PC-9 (cell line): ENCODE data around the gene THSD7B.

Experiments
- CTCF ChIP-seq: fragments of 200-600 bp; sonication (generic); conservative IDR thresholded peaks from 2 replicates; pipeline ENCODE4 v1.6.1; 2017; ENCODE audit warnings: mixed run types, antibody characterized with exemption, mild to moderate bottlenecking, moderate library complexity
- EZH2 ChIP-seq: fragments of 200-600 bp; sonication (generic); IDR thresholded peaks from 2 replicates; pipeline ENCODE4 v1.8.0; 2017; ENCODE audit warnings: antibody characterized with exemption, low read depth

GRCh38 chr2:137221797-137222492, 456.6 kb downstream of the THSD7B start:
- TF ChIP-seq CTCF (no peak), EZH2 (no peak)
